ENCODE measurements around the gene SEMA3G. TPM values are rescaled to one million over a fixed set of nuclear protein-coding genes. Genes with fewer than 3 reads are reported as not detected.
A peak's percentile ranks its signal among the peaks of the same experiment; 100 is the strongest.

Gene SEMA3G
- polyA plus RNA-seq, 1 experiment, result not detected

DNA sequence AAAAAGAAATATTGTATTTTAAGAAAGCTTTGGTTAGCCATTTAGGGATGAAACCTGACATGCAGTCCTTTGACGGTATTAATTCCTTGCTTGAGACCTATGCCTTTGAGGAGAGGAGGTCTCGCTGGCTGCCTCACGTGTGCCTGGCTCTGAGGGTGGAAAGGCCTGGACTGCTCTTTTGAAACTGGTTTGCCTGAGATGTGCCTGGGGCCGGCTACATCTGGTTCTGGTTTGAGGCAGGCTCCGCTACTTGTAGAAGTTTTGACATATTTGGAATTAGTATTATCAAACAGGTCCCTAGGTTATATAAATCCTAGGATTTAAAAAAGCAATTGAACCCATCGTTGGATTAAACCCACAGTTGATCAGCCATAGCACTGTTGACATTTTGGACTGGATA, 17.0 kb upstream of the SEMA3G start:
- ChIA-PET POLR2A (interaction anchor here (0.6 kb wide), 2 partner anchors 36 to 281 kb away, joined by 6 to 9 read pairs; no protein-coding TSS in a partner anchor), CTCF (interaction anchor here (1.0 to 1.5 kb wide), 3 partner anchors 15 to 48 kb away, joined by 3 to 5 read pairs (median 4); no protein-coding TSS in a partner anchor)
- Histone ChIP-seq H3K36me3 (ENCODE audit: control insufficient read depth, insufficient read depth, low read length) (peaks cover 21% of the 10 kb centered on the region), H3K27me3 (ENCODE audit: control insufficient read depth, insufficient read depth, low read length) (no peaks in the 10 kb centered on the region), H3K4me3 (ENCODE audit: low read depth, low read length) (no peak overlapping the region)
- TF ChIP-seq, protein P1, sequence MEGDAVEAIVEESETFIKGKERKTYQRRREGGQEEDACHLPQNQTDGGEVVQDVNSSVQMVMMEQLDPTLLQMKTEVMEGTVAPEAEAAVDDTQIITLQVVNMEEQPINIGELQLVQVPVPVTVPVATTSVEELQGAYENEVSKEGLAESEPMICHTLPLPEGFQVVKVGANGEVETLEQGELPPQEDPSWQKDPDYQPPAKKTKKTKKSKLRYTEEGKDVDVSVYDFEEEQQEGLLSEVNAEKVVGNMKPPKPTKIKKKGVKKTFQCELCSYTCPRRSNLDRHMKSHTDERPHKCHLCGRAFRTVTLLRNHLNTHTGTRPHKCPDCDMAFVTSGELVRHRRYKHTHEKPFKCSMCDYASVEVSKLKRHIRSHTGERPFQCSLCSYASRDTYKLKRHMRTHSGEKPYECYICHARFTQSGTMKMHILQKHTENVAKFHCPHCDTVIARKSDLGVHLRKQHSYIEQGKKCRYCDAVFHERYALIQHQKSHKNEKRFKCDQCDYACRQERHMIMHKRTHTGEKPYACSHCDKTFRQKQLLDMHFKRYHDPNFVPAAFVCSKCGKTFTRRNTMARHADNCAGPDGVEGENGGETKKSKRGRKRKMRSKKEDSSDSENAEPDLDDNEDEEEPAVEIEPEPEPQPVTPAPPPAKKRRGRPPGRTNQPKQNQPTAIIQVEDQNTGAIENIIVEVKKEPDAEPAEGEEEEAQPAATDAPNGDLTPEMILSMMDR (IDR thresholded peaks at IDR 0.05; ENCODE audit: insufficient read depth, low read depth, low read length), result no peak
- DNase-seq (ENCODE audit: low read depth), result no peak

DNA sequence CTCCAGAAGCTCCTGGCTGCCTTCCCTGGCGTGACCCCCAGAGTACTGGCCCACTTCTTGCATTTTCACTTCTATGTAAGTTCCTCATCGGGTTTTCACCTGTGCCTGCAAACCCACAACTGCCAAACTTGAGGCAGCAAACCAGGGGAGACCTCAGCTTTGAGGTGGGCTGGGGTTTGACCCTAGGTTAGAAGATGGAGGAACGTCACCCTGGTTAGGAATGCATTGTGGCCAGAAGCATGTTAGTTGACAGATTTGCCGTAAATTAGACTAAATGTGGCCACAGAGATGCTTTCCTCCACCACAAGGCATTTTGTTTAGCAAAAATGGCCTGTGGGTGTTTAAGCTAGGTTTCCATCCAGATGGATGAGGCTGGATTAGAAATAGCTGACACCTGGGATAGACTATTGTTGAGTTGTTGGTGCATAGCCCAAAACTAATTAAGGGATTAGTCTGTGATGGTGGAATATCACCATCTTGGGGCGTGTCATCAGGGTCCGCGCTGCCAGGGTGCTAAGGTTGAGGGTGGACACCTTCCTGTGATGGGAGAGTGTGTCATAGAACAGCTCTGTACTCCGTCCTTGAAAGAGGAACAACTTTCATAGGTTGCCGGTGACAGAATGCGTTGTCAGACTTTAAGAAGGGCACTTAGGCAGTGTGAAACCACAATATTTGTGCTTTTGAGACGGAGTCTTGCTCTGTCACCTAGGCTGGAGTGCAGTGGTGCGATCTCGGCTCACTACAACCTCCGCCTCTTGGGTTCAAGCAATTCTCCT, 14.1 kb upstream of the SEMA3G start:
- no peak for DNase-seq (ENCODE audit: low read depth)
- CTCF ChIA-PET, result interaction anchor here (1.7 to 4.5 kb wide), 2 partner anchors 12 to 31 kb away, joined by 5 to 31 read pairs; partner anchors contain the start of gene SEMA3G
- TF ChIP-seq, protein P1 (IDR thresholded peaks at IDR 0.05; ENCODE audit: insufficient read depth, low read depth, low read length), result no peak
- Histone ChIP-seq H3K36me3 (ENCODE audit: control insufficient read depth, insufficient read depth, low read length) (peaks cover 18% of the 10 kb centered on the region), H3K4me3 (ENCODE audit: low read depth, low read length) (no peak overlapping the region), H3K27me3 (ENCODE audit: control insufficient read depth, insufficient read depth, low read length) (no peaks in the 10 kb centered on the region)
- POLR2A ChIA-PET, result interaction anchor here (0.6 kb wide), 1 partner anchor 242 kb away, joined by 4 read pairs; no protein-coding TSS in a partner anchor

DNA sequence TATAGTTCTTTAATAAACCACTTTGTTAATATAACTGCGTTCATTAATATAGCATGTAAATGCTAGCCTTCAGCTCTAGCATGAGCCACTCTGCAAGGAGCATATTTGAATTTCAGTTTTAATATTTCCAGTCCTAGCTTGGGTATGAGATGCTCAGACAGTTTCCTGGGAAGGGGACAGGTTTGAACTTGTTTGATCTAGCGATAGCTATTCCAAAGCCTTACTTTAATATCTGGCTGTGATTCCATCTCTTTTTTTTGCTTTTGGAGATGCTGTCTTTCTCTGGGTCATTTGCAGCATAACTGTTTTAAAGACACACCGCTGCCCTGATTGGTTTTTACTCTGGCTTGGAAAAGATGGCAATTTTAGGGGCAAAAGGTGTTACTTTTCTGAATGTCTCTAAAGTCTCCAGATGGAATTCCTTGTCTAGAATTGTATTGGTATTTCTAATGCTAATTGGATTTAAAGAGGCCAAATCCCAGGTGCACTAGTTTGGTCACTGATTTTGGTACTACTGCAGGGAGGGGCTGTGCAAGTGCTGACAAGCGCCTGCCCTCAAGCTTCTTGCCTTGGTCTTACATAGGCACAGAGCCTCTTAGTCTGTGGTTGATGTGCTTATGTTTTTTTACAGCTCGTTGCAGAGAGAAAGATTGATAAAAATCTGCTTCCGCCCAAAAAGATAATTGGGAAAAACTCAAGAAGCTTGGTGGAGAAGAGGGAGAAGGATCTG, 13.3 kb upstream of the SEMA3G start:
- no peak for DNase-seq (ENCODE audit: low read depth)
- POLR2A ChIA-PET, result no interaction called here
- Histone ChIP-seq H3K27me3 (ENCODE audit: control insufficient read depth, insufficient read depth, low read length) (no peaks in the 10 kb centered on the region), H3K4me3 (ENCODE audit: low read depth, low read length) (no peak overlapping the region), H3K36me3 (ENCODE audit: control insufficient read depth, insufficient read depth, low read length) (peaks cover 18% of the 10 kb centered on the region)
- TF ChIP-seq, protein P1 (IDR thresholded peaks at IDR 0.05; ENCODE audit: insufficient read depth, low read depth, low read length), result no peak
- CTCF ChIA-PET, result interaction anchor here (1.7 to 4.5 kb wide), 2 partner anchors 12 to 30 kb away, joined by 5 to 31 read pairs; partner anchors contain the start of gene SEMA3G

DNA sequence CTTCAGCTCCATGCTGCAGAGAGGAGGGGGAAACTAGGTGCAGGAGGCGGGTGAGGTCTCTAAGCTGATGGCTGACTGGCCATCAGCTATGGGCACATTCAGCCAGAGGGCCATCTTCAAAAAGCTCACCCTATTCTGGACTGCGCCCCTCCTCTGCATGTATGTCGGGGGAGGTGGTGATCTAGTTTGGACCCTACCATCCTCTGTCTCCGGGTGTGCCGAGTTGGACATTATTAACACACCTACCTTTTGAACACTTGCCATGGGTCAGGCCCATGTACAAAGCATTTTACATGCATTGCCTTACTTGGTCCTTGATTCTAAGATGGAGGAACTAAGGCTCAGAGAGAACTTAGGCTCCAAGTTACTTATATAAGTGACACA, 11.9 kb upstream of the SEMA3G start:
- CTCF ChIA-PET, result interaction anchor here (1.0 to 4.5 kb wide), 3 partner anchors 10 to 117 kb away, joined by 3 to 31 read pairs (median 4); partner anchors contain the start of gene SEMA3G

More for the DNA sequence above, 11.9 kb upstream of the SEMA3G start:
- TF ChIP-seq, protein P1 (IDR thresholded peaks at IDR 0.05; ENCODE audit: insufficient read depth, low read depth, low read length), result no peak
- H3K27me3 ChIP-seq (ENCODE audit: control insufficient read depth, insufficient read depth, low read length), result no peaks in the 10 kb centered on the region
- no peak for DNase-seq (ENCODE audit: low read depth)
- POLR2A ChIA-PET, result no interaction called here
- peaks cover 18% of the 10 kb centered on the region for H3K36me3 ChIP-seq (ENCODE audit: control insufficient read depth, insufficient read depth, low read length)
- H3K4me3 ChIP-seq (ENCODE audit: low read depth, low read length), result peak overlapping the region; percentile 95

Data from BJ (cell line).